ENCODE data around the gene CNIH1.
"Not testable (repeated sequence)": the region's sequence is repeated elsewhere in the genome, so short reads cannot be mapped to it uniquely, and the experiment has no call there.

CNIH1 gene

GRCh38 chr14:54378893-54379292 is 62.3 kb downstream of the CNIH1 start:
- not testable (repeated sequence) for DNase-seq

- no peak for DNase-seq
Measured at GRCh38 chr14:54377501-54377900, 63.7 kb downstream of the CNIH1 start.

GRCh38 chr14:54374117-54374884 is 66.9 kb downstream of the CNIH1 start:
- DNase-seq = no peak
